HG03520 (cell line): Measurements from ENCODE around the gene MDM4.

Source experiments
- ATAC-seq: cut with Tn5 transposase; IDR thresholded peaks from one replicate; pipeline ENCODE4 v1.9.1; 2021; ENCODE audit warnings: mild to moderate bottlenecking, moderate library complexity; ENCODE audit not compliant: unreplicated experiment

MDM4 gene

GRCh38 chr1:204575221-204576190, 59.3 kb downstream of the MDM4 start:
- ATAC-seq, result no peak

DNA sequence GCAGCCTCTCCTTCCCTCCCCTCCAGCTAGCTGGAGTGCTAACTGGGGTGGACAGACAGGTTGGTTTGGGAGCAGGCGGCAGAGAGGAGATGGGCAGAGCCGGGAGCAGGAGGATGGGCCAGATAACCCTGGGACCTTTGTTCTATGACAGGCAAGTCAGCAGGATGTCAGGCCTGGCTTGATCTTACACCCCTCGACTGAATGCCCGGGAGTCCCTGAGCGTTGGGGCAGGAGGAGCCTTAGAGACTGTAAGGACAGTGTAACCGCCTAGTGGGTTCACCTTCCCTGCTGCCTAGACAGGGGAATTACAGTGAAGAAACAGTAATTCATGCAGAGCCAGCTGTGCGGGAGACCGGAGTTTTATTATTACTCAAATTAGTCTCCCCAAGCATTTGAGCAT, 60.2 kb downstream of the MDM4 start:
- ATAC-seq, result no peak

GRCh38 chr1:204577794-204578478, 61.7 kb downstream of the MDM4 start:
- ATAC-seq, result no peak

- peak; percentile 67 for ATAC-seq
These were observed 62.9 kb downstream of the MDM4 start for GRCh38 chr1:204578867-204579664.

GRCh38 chr1:204579681-204580080, 63.5 kb downstream of the MDM4 start:
- ATAC-seq, result no peak

GRCh38 chr1:204580862-204581261, 64.7 kb downstream of the MDM4 start:
- ATAC-seq, result no peak

DNA sequence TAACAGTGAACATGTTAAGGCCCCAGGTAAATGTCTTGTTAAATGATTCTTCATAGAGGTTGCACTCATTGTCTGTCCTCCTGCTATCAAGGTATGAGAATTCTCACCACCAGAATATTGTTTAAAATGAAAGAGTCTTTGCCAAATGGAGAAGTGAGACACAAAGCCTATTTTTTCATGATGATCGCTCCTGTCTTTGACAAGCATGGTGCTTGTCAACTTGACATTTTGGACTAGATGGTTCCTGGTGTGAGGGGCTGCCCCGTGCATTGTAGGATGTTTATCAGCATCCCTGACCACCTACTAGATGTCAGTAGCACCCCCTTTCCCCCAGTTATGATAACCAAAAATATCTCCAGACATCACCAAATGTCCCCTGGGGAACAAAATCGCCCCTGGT, 65.6 kb downstream of the MDM4 start:
- no peak for ATAC-seq

DNA sequence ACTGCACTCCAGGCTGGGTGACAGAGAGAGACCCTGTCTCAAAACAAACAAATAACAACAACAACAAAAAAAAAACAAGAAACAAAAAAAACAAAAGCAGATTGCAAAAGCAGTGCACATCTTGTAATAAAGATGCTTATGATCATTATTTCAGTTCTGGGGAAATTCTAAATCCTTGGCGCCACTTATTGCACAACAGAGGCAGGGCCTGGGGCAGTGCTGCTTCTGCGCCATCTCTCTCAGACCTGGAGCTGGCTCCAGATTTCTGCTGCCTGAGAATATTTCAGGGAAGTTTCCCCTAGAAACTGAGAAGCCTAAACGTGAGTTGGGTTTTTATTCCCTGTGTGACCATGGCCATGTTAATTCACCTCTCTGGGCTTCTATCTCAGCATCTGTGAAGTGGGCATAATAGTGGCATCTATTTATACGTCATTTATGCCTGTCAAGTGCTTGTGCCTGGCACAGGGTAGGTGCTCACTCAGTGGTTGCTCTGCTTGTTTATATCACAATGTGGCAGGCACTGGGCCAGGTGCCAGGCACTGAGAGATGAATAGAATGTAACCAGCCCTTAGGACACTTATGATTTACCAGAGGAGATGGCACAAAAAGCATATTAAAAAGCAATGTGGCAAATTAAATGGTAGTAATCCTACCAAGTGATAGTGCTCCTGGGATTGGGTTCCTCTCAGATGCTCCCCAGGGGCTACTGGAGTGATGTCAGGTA, 67.9 kb downstream of the MDM4 start:
- ATAC-seq, result no peak

GRCh38 chr1:204584699-204585372, 68.6 kb downstream of the MDM4 start:
- no peak for ATAC-seq

- no peak for ATAC-seq
These were observed 71.4 kb downstream of the MDM4 start for GRCh38 chr1:204587621-204588020.

DNA sequence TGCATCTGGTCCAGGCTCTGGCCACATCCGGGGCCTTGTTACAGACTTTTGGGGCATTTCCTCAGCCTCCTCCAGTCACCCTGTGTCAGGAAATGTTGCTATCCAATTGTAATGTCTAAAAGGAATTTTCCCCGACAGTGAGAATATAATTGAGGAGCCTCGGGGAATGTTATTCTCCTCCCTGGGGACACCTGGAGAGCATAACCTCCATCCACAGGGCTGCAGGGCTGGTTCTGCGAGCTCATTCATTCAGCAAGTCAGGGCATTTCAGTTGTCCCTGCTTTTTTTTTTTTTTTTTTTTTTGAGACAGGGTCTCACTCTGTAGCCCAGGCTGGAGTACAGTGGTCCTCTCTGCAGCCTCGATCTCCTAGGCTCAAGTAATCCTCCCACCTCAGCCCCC, 72.6 kb downstream of the MDM4 start:
- no peak for ATAC-seq

- ATAC-seq, result no peak
These were observed 73.3 kb downstream of the MDM4 start for GRCh38 chr1:204589409-204590038.

DNA sequence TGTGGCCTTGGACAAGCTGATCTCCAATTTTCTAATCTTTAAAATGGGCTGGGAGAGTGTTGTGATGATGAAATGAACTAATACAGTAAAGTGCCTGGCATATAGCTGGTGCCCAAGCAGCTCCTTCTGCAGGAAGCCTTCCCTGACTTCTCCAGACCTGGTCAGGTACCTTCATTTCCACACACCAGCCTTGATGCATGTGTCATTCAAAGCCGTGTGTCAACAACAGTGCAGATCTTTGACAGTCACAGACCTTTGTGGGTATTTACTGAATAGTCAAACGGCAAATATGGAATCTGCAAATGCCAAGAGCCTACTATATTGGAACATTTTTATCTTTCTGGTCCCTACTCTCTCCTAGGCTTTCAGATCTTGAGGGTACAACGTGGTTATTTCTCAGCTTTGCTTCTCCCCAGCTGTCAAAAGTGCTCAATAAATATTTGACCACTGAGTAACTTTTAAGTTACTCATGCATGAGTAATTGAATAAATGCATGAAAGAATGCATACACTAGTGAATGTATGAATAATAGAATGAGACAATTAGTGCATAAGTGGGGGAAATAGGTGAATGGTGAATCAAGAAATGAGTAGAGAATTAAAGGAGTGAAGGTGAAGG, 75.4 kb downstream of the MDM4 start:
- ATAC-seq, result no peak

- no peak for ATAC-seq
These were observed 76.2 kb downstream of the MDM4 start for GRCh38 chr1:204592246-204592948.

GRCh38 chr1:204598319-204598969, 82.2 kb downstream of the MDM4 start:
- ATAC-seq, result no peak

- no peak for ATAC-seq
These were observed 82.9 kb downstream of the MDM4 start for GRCh38 chr1:204599098-204599497.

- no peak for ATAC-seq
These were observed 83.4 kb downstream of the MDM4 start for GRCh38 chr1:204599596-204599995.

DNA sequence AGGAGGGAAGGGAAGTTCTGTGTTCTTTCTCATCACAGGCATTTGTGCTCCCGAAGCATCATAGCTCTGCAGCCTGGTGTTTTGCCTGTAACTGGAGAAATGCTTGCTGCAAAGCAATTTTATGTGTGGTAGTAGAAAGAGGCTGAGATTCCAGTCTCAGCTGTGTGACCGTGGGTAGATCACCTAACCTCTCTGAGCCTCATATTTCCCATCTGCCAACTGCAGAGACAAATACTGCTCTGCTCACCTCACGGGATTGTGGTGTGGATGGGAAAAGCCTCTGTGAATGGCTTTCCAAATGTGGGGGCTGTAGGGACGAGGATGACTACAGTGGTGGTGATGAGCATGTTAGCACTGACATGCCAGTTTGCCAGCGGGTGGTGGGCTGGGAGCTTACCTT, 84.0 kb downstream of the MDM4 start:
- ATAC-seq, result no peak
